RWPE2 (cell line): ENCODE measurements around the gene PTPRM.

Experiments
- ATAC-seq: fragments of 200-7000 bp; cut with Tn5 transposase; 3 replicates; pipeline ENCODE4 v1.9.1; 2021; ENCODE audit warnings: low read depth
- DNase-seq: peaks from one replicate; pipeline ENCODE4 v3.0.0-alpha.2; 2020; ENCODE audit warnings: low spot score
- H3K27ac ChIP-seq: fragments of 450-650 bp; 2 replicates; pipeline ENCODE4 v1.5.1; 2017; ENCODE audit warnings: mild to moderate bottlenecking; ENCODE audit not compliant: poor library complexity, severe bottlenecking
- H3K27me3 ChIP-seq: fragments of 250-450 bp; sonication (Bioruptor Pico); 2 replicates; pipeline ENCODE4 v1.5.1; 2021; ENCODE audit warnings: mild to moderate bottlenecking, moderate library complexity; ENCODE audit not compliant: insufficient read depth, poor library complexity, severe bottlenecking
- H3K36me3 ChIP-seq: fragments of 250-450 bp; sonication (Bioruptor Pico); 2 replicates; pipeline ENCODE4 v1.5.1; 2020; ENCODE audit warnings: low read depth, mild to moderate bottlenecking, moderate library complexity
- H3K4me1 ChIP-seq: fragments of 250-450 bp; sonication (Bioruptor Pico); 2 replicates; pipeline ENCODE4 v1.5.1; 2021; ENCODE audit warnings: mild to moderate bottlenecking, moderate library complexity; ENCODE audit not compliant: insufficient read depth, poor library complexity, severe bottlenecking
- H3K4me3 ChIP-seq: fragments of 250-450 bp; sonication (Bioruptor Pico); 2 replicates; pipeline ENCODE4 v1.5.1; 2021; ENCODE audit warnings: mild to moderate bottlenecking, moderate library complexity; ENCODE audit not compliant: severe bottlenecking
- H3K9me3 ChIP-seq: fragments of 250-450 bp; sonication (Bioruptor Pico); 2 replicates; pipeline ENCODE4 v1.5.1; 2021; ENCODE audit warnings: mild to moderate bottlenecking, moderate library complexity; ENCODE audit not compliant: severe bottlenecking
- CTCF ChIP-seq: fragments of 450-650 bp; IDR thresholded peaks from one replicate; pipeline ENCODE4 v1.5.1; 2017; ENCODE audit warnings: mild to moderate bottlenecking, moderate library complexity; ENCODE audit not compliant: poor library complexity, severe bottlenecking

The PTPRM gene

DNA sequence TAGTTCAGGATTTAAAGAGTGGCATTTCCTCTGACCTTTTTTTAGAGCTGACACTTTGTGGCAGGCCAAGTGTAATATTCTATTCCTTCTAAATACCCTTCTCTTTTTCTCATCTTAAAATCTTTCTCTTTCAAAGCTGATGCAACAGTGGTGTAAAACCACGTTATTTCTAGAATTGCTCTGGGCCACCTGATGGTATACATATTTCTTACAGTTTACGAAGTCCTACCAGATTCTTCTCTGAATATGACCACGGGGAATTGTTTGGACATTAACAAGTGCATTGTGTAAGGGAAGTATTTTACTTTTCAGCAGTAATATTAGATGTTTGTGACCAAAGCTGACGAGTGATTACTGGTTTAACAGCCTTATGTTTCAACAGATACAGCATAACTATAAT lies 109.9 kb downstream of the PTPRM start:
- TF ChIP-seq CTCF = no peak
- H3K36me3 ChIP-seq = no peaks in the 10 kb centered on the region
- H3K4me1 ChIP-seq = no peaks in the 10 kb centered on the region
- no peak overlapping the region for H3K4me3 ChIP-seq
- no peak overlapping the region for H3K27ac ChIP-seq
- no peaks in the 10 kb centered on the region for H3K9me3 ChIP-seq
- no peaks in the 10 kb centered on the region for H3K27me3 ChIP-seq
- DNase-seq (no peak), ATAC-seq (no peak)

DNA sequence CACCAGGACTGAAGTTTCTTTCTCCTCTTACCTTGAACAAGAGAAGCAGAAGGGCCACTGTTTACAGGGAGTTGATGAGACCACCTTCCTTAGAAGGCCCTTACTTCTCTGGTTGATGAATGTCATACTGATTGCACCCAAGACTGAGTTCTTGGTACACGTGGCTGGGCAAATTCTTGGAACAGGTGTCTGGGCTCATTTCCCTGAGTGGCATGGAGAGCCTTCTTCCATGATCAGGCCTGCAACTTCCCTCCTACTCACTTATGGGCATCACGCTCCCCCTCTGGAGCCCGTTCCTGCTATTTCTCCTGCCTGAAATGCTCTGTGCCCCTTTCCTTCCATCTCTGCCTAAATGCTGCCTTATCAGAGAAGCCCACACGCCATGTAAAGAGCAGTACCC lies 110.3 kb downstream of the PTPRM start:
- Histone ChIP-seq H3K4me1 (no peaks in the 10 kb centered on the region), H3K4me3 (no peak overlapping the region), H3K9me3 (no peaks in the 10 kb centered on the region), H3K36me3 (no peaks in the 10 kb centered on the region), H3K27me3 (no peaks in the 10 kb centered on the region), H3K27ac (no peak overlapping the region)
- DNase-seq = no peak
- no peak for TF ChIP-seq CTCF
- no peak for ATAC-seq

- TF ChIP-seq CTCF = no peak
- ATAC-seq = no peak
Measured at GRCh38 chr18:7678389-7678788, 111.3 kb downstream of the PTPRM start.

DNA sequence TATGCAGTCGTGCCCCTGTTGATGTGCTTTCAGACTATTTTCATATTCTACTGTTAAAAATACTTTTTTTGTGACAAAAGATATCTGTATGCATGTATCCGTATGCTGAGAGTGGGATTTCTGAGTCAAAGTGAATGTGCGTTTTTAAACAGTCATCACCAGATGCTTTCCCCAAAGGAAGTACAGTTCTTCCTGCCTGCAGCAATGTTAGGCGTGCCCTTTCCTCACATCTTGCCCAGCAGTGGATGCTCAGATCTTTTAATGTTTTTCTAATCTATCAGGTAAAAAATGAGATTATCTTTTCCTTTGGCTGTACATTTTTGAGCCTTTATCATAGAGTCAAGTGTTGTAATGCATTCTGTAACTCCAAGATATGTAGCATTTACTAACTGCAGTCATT lies 111.7 kb downstream of the PTPRM start:
- H3K4me3 ChIP-seq = no peak overlapping the region
- H3K9me3 ChIP-seq = no peaks in the 10 kb centered on the region
- no peaks in the 10 kb centered on the region for H3K27me3 ChIP-seq
- H3K27ac ChIP-seq = no peak overlapping the region
- DNase-seq (no peak), ATAC-seq (no peak)
- TF ChIP-seq CTCF = no peak
- H3K4me1 ChIP-seq = no peaks in the 10 kb centered on the region
- no peaks in the 10 kb centered on the region for H3K36me3 ChIP-seq

More at GRCh38 chr18:7678389-7678788, 111.3 kb downstream of the PTPRM start:
- no peak for DNase-seq
- Histone ChIP-seq H3K9me3 (no peaks in the 10 kb centered on the region), H3K4me1 (no peaks in the 10 kb centered on the region), H3K4me3 (no peak overlapping the region), H3K27ac (no peak overlapping the region), H3K36me3 (no peaks in the 10 kb centered on the region), H3K27me3 (no peaks in the 10 kb centered on the region)

- Histone ChIP-seq H3K27ac (no peak overlapping the region), H3K27me3 (no peaks in the 10 kb centered on the region), H3K4me3 (no peak overlapping the region), H3K9me3 (no peaks in the 10 kb centered on the region), H3K4me1 (peaks cover 11% of the 10 kb centered on the region), H3K36me3 (no peaks in the 10 kb centered on the region)
- DNase-seq (no peak), ATAC-seq (no peak)
- no peak for TF ChIP-seq CTCF
Measured at GRCh38 chr18:7681298-7681697, 114.2 kb downstream of the PTPRM start.
